HG02759 (cell line): ENCODE results near the gene SGMS1.
"Not testable (repeated sequence)": the region's sequence is repeated elsewhere in the genome, so short reads cannot be mapped to it uniquely, and the experiment has no call there.

Experiments
- ATAC-seq: cut with Tn5 transposase; IDR thresholded peaks from one replicate; pipeline ENCODE4 v1.9.1; 2021; ENCODE audit warnings: mild to moderate bottlenecking, moderate library complexity; ENCODE audit not compliant: unreplicated experiment

Gene SGMS1

GRCh38 chr10:50585921-50586739 lies 37.6 kb downstream of the SGMS1 start:
- no peak for ATAC-seq

GRCh38 chr10:50582766-50583762 lies 40.7 kb downstream of the SGMS1 start:
- ATAC-seq, result no peak

- no peak for ATAC-seq
Measured at GRCh38 chr10:50582046-50582445, 41.7 kb downstream of the SGMS1 start.

GRCh38 chr10:50580262-50580891 lies 43.4 kb downstream of the SGMS1 start:
- ATAC-seq, result no peak

- ATAC-seq, result no peak
Measured at GRCh38 chr10:50579491-50580261, 44.1 kb downstream of the SGMS1 start.

- no peak for ATAC-seq
Measured at GRCh38 chr10:50578949-50579348, 44.8 kb downstream of the SGMS1 start.

GRCh38 chr10:50577681-50578350 lies 45.9 kb downstream of the SGMS1 start:
- peak; percentile 60 for ATAC-seq

- no peak for ATAC-seq
Measured at GRCh38 chr10:50577010-50577409, 46.7 kb downstream of the SGMS1 start.

- no peak for ATAC-seq
Measured at GRCh38 chr10:50576245-50576815, 47.4 kb downstream of the SGMS1 start.

- ATAC-seq, result no peak
Measured at GRCh38 chr10:50575477-50576244, 48.1 kb downstream of the SGMS1 start.

GRCh38 chr10:50574931-50575330 lies 48.8 kb downstream of the SGMS1 start:
- no peak for ATAC-seq

- no peak for ATAC-seq
Measured at GRCh38 chr10:50574305-50574704, 49.5 kb downstream of the SGMS1 start.

GRCh38 chr10:50572017-50572491 lies 51.7 kb downstream of the SGMS1 start:
- no peak for ATAC-seq

- ATAC-seq, result not testable (repeated sequence)
Measured at GRCh38 chr10:50568750-50569149, 55.0 kb downstream of the SGMS1 start.

GRCh38 chr10:50567384-50567783 lies 56.4 kb downstream of the SGMS1 start:
- ATAC-seq, result no peak

- no peak for ATAC-seq
Measured at GRCh38 chr10:50566150-50566549, 57.6 kb downstream of the SGMS1 start.

- ATAC-seq, result no peak
Measured at GRCh38 chr10:50565301-50566083, 58.3 kb downstream of the SGMS1 start.

GRCh38 chr10:50563906-50564305 lies 59.9 kb downstream of the SGMS1 start:
- ATAC-seq, result no peak
